ENCODE data around the gene SFTPD.
A peak's percentile ranks its signal among the peaks of the same experiment; 100 is the strongest.

The SFTPD gene

DNA sequence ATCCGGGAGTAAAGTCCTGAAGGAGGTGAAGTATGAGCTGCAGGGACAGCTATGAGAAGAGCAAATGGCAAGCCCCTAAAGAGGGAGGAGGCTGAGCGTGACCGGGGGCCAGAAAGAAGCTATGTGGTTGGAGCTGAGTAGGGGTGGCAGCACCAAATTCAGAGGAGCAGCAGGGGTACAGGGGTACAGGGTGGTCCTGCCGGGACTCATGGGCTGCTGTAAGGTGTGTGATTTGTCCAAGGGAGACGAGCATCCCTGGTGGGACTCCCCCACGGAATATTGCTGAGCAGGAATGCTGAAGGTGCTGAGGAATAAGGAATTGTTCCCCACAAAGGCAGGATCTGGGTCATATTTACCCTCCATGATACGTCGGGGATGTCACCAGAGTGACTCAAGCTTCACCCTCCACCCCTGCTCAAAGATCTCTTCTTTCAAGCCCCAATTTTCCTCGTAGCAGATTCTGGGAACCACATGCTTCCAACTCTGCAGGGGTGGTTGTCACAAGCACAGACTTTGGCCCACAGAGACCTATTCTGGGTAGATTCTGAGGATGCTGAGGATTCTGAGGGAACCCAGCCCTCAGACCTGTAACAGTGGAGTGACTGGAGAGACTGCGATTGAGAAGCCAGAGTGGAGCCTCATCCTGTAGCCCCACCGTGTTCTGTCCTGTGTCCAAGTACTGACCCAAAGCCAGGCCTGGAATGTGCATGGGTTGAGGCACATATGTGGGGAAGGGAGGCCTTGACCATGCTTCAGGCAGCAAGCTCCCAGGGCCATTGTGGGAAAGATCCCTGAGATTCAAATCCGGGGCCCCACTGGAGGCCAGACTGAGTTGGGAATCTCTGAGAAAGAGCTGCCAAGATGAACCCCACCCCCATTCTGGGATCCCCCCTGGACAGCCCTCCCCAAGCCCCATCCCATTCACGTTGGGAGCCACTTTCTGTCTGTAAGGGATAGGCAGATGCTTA, 4.2 kb downstream of the SFTPD start:
- DNase-seq (ENCODE audit: low spot score): no peak

DNA sequence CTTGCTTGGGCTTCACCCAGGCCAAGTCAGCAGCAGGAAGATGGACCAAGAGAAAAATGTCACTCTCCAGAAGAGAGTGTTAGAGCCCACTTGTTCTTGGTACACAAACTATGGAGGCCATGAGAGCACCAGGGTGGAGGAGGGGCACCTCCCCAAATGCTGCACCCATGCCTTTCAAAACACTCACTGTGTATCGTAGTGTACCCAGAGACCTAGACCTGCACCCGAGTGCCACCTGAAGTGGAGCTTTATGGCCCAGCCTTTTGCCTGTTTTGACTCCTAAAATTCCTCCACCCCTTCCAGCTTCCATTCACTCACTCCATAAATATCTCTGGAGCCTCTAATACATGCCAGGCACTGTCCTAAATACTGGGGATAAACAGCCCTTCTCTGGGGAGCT, 5.0 kb downstream of the SFTPD start:
- no peak for DNase-seq (ENCODE audit: low spot score)

DNA sequence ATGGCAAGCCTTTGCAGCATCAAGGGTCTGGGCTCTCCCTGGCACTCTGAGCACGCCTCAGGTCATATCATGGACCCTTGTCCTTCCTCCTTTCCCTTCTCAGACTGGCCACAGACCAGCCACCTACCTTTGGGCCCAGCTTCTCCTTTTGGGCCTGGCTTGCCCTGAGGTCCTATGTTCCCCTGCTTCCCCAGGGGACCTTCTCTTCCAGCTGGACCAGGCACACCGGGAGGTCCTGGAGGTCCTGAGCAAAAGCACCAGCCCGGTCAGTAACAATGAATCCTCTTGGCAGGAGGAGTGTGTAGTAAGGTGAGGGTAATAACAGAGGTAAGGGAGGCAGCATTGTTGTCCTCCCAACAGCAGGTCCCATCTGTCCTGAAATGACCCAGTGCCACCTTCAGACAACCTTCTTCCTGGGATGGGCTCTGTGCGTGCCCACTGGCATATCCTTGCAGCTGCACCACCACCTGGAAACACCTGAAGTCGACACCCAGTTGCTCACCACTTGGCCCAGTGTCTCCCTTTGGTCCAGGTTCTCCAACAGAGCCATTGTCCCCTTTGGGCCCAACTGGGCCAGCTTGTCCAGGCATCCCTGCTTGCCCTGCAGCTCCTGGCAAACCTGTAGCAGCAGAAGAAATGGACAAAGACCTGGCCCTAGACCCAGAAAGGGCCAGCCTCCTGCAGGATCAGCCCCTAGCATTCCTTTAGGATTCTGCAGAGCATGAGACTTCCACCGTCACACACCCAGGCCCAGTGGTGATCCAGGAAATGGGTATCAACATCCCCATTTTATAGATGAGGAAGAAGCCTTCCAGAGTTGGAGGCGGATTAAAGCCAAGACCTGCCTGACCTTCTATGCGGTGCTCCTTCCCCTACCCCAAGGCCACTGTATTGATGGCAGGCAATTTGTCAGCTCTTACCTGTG, 6.4 kb downstream of the SFTPD start:
- no peak for DNase-seq (ENCODE audit: low spot score)

DNA sequence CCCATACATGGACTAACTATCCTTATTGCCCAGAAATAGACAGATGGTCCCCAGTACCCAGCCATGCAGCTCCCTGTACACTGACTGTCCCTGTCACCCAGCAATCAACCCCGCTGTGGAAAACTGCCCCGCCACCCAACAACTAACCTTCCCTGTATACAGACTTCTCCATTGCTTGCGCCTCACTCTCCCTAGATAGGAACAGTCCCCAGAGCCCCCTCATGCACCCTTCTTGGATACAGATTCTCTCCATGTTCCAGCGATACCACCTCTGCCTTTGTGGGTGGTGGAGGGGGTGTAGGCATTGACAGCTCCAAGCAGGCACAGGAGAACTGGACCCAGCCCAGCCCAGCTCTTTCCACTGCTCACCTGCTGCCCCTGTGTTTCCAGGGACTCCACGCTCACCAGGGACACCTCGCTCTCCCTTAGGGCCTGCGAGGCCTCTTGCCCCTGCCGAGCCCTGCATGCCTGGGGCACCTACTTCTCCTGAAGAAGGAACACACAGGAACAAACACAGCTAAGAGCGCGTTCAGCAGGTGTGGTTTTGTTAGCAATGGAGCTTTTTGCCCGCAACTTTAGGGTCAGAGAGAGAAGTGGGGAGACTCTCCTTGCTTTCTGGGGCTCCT, 7.2 kb downstream of the SFTPD start:
- no peak for DNase-seq (ENCODE audit: low spot score)

DNA sequence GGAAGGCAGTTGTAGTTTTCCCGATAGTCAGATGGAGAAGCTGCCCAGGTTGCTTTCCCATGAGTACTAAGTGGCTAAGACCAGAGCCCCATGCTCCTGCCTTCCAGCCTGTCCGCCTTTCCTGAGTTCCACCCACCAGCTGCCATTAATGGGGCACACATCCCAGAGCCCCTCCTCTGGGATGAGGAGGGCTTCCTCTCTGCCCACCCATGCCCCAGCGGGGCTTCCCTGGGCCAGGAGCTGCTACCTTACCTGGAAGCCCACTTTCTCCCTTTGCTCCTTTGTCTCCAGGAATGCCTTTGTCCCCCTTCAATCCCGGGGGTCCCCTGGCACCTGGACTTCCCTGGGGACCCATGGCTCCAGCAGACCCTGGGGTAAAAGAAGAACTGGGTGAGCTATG, 7.8 kb downstream of the SFTPD start:
- DNase-seq (ENCODE audit: low spot score): peak; percentile 7

DNA sequence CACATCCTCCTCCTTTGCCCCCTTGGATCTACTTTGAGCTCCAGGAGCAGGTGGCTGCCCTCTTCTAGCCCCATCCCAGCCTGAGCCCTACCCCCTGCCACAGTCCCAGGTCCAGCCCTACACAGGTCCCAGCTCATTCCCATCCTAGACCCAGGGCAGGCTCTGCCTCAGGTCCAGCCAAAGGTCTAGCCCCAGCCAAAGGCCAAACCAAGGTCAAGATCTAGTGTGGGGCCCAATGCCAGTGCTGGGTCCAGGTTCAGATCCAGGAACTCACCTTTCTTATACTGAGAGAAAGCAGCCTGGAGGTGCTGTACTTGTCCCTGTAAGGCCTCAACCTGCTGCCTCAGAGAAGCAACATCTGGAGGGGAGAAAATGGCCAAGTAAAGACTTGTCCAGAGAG, 8.5 kb downstream of the SFTPD start:
- DNase-seq (ENCODE audit: low spot score): peak; percentile 6

DNA sequence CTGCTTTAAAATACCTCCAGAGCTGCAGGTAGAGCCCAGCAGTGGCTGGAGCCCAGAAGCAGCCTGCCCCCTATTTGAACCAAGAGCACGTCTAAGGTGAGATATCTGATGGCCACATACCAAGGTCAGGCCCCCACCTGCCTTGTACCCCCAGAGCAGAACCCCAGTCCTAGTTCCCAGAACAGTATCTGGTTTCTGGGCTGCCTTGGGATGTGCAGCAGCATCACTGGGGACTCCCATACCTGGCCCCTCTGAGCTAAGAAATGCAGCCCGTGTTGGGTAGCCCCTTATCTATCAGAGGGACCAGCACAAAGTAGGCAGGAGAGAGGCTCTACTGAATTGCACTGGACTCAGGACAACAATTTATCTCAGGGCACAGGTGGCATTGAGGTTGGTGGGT, 8.9 kb downstream of the SFTPD start:
- DNase-seq (ENCODE audit: low spot score): peak; percentile 2

DNA sequence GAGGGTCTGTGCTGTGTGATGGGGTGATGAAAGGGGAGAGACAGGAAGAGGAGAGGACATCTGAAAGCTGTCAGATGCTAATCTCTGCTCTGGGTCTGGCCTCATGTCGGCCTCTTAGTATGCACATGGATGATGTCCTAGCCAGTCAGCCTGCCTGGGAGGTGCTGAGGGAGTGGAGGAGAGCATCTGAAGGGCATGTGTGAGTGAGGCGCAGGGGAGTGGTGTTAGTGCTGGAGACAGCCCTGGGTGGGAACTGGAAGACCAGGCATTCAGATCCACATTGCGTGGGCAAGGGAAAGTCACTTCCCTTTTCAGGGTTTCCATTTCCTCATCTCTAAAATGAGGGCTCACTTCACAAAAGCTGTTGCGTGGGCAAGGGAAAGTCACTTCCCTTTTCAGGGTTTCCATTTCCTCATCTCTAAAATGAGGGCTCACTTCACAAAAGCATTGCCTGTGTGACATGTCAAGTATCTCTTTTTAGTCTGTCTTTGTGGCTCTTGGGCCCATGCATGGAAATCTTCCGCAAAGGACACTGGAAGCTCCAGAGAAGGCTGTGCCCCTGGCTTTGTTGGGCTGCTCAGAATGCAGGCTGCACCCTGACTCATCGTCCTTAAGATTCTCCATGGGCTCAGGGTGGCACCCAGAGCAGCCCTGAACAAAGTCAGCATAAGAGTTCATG, 10.0 kb downstream of the SFTPD start:
- peak; percentile 9 for DNase-seq (ENCODE audit: low spot score)

DNA sequence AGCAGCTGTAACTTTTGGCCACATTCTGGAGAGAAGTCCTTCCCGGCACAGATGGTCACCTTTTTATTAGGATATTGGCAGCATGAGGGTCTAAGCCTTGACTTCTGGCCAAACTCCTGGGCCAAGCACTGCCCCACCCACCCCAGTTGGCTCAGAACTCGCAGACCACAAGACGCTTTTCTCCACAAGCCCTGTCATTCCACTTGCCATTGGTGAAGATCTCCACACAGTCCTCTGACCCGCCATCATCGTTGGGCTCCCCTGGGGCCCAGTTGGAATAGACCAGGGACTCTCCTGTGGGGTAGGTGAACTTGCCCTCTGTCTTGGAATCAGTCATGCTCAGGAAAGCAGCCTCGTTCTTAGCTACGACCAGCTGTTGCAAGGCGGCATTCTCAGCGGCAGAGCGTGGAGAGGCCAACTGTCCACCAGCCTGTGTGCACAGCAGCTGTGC, 11.2 kb downstream of the SFTPD start:
- DNase-seq (ENCODE audit: low spot score): peak; percentile 5

DNA sequence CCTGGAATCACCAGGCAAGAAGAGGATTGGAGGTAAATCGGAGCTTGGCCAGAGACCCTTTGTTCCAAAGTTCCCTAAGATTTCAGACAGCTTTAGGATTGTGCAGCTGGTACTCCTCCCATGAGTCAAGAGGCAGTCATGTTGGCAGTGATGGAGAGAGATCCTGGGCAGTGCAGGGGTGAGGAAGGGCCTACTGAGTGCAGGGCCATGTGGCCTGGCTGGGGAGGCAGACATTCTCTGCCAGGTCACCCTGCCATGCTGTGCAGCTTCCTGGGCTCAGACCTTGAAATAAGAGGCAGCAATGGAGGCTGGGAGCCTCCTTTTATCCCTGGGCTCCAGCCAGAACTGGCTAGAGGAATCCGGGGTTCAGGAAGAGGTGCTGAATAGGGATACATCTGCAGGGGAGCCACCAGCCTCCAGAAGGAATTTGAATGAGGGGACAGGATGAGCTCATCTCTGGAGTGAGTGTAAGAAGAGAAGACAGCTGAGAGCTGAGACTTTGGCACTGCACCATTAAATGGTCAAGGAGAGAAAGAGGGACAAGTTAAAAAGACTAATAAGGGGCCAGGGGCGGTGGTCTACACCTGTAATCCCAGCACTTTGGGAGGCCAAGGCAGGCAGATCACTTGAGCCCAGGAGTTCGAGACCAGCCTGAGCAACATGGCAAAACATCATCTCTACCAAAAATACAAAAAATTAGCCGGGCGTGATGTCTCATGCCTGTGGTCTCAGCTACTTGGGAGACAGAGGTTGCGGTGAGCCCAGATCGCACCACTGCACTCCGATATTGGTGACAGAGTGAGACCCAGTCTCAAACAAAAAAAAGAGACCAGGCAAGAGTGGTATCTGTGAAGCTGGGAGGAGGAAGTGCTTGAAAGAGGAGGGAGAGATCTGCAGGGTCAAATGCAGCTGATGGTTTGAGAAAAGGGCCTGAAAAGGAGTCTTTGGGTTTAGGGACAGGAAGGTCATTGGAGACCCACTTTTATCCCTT, 12.0 kb downstream of the SFTPD start:
- DNase-seq (ENCODE audit: low spot score): peak; percentile 6

DNA sequence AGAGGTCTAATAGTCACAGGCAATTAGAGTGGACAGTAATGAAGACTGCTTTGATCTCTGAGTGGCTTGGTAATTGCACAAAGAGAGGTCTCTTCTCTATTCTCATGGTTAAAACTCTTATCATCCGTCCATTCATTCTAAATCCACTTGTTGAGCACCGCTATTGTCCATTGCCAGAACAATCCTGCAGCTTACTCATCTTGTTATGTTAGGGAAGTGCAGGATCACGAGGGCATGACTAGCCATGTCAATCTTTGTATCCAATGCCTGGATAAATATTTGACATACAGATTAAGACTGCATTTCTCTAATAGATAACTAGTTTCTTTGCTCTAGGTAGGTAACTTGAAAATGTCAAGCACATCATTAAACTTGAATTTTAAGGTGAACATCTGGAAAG, 14.9 kb downstream of the SFTPD start:
- peak; percentile 1 for DNase-seq (ENCODE audit: low spot score)

DNA sequence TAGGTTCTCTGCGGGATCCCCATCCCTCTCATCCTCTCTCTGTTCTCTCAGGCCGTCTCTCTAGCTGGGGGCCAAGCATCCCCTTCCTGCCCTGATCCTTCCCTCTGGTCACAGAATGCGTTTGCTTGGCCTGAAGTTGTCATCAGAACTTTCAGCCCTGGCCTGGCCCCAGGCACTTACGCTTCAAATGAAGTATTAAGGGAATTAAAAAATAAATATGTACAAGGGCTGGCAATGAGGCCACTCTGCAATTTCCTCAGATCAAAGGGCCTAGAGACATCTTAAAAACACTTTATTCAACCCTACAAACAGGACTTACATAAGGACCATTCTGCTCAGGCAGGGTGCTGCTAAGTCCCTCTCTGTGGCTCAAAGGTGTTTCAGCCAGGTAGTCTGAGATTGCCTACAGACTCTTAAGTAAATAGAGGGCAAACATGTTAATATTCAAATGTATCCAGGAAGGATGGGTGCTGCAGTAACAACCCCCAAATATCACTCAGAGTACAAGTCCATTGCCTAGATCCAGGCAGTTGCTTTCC, 16.0 kb downstream of the SFTPD start:
- DNase-seq (ENCODE audit: low spot score): peak; percentile 1

DNA sequence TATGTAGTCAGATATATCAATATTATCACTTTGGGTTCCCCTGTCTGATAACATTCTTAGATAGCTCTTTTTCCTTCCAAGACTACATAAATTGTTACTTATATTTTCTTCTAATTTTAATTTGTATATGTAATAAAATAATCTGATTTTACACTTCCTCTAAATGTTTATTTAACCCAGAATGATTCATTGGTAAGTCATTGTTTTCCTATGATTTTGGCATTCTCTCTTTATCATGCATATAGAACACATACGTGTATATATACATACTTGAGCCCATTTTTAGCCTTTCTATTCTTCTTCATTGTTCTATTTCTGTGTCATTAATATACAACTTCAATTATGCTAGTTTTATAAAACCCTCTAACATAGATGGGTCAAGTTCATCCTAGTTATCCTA, 16.6 kb downstream of the SFTPD start:
- DNase-seq (ENCODE audit: low spot score): no peak

DNA sequence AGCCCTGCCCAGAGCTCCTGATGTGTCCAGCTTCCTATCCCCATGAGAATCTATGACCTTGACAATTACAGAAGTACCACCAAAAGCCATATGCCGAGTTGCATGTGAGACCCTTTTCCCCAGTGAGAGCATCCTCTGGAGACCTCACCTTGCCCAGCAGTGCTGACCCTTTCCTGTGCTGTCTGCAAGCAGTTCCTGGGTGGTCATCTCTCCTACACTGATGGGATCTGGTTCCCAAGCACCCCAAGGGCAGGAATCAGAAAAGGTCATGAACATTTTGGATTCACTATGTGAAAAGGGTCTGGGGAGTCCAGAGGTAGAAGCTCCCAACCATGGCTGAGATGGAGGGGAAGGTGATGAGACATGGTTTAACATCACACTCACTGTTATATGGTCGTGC, 18.2 kb downstream of the SFTPD start:
- DNase-seq (ENCODE audit: low spot score): peak; percentile 6

DNA sequence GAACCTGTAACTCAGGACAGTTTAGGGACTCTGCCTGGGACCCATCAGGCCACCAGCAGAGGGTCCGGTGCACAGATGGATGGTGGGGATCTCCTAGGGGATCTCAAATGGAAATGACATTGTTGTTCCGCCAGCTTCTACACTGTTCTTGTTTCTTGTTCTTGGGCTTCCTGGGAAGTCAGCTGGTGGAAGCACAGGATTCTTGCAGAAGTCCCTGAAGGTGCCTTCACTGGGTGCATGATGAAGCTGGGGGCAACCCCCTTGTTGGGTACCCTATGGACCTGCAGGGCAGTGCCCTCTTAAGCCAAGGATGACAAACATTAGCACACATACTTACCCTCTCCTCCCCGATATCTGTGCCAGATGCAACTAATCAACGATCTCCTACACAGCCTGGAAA, 18.6 kb downstream of the SFTPD start:
- DNase-seq (ENCODE audit: low spot score): peak; percentile 2

DNA sequence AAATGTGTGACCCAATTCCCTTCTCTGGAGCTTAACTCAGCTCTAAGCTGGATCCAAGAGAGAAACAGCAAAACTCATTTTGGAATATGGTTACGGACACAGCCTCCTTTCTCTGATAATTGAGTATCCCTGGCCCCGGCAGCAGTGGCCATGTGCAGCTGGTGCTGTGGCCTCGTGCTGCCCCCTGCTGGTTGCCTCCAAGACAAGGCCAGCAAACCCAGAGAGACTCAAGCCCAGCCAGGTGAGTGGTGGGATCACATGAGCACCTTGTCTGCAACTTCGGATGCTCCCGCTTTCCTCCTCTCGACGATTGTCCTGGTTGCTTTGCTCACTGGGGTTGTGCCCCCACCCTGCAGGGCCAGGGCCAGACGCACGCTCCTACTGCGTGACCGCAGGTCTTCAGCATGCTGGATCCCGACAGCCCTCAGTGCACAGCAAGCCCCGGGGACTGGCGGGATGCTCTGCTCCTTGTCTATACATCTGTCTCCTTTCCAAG, 19.4 kb downstream of the SFTPD start:
- peak; percentile 86 for DNase-seq (ENCODE audit: low spot score)

DNA sequence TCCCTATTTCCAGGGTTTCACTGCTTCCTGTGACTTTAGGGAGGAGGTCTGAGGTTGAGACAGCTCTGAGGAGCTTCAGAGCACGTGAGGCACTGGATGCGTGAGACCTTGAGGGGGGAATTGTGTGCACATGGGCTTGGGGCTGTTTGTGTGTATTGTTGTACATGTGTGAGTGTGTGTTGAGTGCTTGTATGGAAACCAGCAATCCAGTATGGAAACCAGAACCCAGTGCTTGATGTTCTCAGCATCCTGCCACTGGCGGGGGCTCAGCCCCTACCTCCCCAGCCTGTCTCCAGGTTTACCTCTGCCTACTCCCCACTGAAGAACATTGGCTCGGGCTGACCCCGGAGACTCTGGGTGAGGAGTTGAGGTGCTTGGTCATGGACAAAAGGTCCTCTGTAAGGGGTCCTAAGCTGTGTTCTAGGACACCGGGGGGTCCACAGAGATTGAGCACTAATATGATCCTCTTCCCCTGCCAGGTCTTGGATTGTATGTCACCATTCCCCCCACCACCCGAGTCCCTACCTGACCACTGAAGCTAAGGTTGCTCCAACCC, 20.8 kb downstream of the SFTPD start:
- peak; percentile 4 for DNase-seq (ENCODE audit: low spot score)

DNA sequence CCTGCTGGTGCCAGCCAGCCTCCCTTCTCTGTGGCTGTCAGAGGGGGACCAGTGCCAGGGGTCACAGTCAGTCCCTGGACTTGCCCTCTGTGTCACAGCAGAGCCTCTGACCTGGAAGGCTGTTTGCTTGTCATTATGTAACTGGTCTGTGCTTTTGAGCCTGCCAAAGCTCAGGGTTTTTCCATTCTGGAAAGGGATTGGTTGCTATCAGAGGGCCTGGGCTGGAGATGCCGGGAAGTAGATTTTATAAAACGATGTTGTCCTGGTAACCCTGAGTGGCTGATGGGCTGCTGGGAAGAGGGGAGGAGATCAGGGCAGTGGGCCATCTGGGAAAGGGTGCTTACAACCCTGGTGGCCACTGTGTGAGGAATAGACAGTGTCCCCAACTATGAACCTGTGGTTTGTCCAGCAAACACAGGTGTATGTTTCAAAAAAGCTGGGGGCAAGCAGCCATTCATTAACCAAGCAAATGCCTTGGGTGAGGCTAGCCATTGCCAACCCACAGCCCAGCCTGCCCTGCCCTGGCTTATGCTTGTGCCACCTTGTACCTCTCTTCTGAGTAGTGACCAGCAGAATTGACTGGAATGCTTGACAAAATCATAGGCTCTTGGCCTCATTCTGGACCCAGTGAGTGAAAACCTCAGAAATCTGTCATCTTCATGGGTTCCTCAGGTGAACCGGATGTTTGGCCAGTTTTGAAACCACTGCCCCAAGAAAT, 21.6 kb downstream of the SFTPD start:
- peak; percentile 10 for DNase-seq (ENCODE audit: low spot score)

DNA sequence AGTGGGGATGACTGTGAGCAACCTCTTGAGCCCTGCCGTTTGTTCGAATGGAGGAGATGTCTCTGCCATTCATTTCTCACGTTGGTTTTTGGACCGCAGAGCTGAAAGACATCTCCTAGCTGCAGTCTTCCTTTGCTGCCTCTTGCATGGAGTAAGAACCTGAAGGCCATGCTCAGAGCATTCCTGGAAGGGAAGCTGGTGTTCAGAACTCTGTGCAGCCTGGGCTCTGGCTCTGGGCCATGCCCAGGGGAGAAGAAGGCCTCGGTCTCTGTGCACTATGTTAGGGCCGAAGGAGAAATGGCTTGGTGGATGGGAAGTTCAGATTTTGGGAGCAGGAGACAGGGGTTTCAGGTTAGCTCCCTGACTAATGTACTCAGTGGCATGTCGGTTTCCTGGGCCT, 22.9 kb downstream of the SFTPD start:
- peak; percentile 7 for DNase-seq (ENCODE audit: low spot score)

Measured in AG20443 (cell line).